Endometrial microvascular endothelial cells (primary cell): ENCODE data around the gene WSB2. TPM values are rescaled to one million over a fixed set of nuclear protein-coding genes. Genes with fewer than 3 reads are reported as not detected.
"Not testable (repeated sequence)": the region's sequence is repeated elsewhere in the genome, so short reads cannot be mapped to it uniquely, and the experiment has no call there.

ENCODE experiments used
- in situ Hi-C: cut with HindIII; loops from 2 replicates; pipeline ENCODE4 v1.10.0; 2017; ENCODE audit warnings: low sequenced_read_pairs, low pct_unique_long_range_greater_than_20kb; ENCODE audit errors: inconsistent ontology term
- total RNA-seq: library from RNA; depleted of rRNA; stranded (reverse); fragments of >200 nt; gene quantifications from one replicate; pipeline ENCODE4 v1.2.3, GENCODE V29; 2015; ENCODE audit errors: inconsistent ontology term

The WSB2 gene
- total RNA-seq, 1 donor from 2014 or later: 82.2 TPM

DNA sequence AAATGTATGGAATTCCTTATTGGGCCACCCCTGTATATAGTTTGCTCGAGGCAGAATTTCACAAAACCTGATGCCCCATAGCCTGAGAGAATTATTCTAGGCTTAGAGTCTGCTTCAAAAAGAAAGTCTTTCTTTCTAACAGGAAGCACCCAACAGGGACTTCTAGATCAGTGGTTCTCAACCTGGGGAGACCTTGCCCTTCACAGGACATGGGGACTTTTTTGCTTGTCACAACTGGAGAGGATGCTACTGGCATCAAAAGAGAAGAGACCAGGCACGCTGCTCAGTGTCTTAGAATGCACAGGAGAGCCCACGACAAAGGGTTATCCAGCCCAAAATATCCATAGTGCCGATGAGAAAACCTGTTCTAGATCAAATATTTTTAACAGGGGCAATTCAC lies 18.9 kb downstream of the WSB2 start:
- in situ Hi-C loops: no loop called here

DNA sequence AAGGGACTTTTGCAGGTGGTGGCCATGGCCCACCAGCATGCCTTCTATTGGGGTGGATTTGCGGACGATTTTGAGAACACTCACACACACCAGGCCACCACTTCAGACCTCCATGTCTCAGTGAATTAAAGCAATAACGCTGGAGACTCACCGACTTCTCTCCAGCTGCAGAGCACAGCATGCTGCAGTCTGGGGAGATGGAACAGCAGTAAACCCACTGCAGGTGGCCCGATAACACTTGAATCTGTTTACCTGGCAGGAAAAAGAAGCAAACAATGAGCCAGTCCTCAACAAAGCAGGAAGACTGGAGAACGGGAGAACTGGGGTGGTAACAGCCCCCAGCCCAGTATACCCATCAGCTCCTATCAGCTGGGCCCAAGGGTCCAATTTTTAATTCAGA lies 22.8 kb downstream of the WSB2 start:
- in situ Hi-C loops: no loop called here

DNA sequence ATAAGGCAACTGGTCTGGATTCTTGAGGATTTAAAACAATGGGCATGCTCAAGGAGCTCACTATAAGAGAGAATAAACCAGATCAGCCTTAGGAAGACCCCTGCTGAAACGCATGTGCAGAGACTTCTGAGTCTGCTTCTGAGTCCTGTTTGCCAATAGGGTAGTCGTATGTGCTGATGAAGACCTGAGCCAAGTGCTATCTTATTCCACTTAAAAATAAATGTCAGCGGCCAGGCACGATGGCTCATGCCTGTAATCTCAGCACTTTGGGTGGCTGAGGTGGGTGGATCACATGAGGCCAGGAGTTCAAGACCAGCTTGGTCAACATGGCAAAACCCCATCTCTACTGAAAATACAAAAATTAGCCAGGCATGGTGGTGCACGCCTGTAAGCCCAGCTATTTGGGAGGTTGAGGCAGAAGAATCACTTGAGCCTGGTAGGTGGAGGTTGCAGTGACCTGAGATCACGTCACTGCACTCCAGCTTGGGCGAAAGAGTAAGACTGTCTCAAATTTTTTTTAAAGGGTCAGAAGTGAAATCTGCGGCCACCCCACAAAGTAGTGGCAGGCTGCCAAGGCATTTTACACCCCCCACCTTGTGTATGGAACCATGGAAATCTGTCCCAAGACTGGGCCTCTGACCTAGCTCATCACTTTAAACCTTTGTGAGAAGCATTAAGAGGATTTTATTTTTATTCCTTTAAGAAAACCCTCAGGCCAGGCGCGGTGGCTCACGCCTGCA lies 24.1 kb downstream of the WSB2 start:
- in situ Hi-C loops: no loop called here

DNA sequence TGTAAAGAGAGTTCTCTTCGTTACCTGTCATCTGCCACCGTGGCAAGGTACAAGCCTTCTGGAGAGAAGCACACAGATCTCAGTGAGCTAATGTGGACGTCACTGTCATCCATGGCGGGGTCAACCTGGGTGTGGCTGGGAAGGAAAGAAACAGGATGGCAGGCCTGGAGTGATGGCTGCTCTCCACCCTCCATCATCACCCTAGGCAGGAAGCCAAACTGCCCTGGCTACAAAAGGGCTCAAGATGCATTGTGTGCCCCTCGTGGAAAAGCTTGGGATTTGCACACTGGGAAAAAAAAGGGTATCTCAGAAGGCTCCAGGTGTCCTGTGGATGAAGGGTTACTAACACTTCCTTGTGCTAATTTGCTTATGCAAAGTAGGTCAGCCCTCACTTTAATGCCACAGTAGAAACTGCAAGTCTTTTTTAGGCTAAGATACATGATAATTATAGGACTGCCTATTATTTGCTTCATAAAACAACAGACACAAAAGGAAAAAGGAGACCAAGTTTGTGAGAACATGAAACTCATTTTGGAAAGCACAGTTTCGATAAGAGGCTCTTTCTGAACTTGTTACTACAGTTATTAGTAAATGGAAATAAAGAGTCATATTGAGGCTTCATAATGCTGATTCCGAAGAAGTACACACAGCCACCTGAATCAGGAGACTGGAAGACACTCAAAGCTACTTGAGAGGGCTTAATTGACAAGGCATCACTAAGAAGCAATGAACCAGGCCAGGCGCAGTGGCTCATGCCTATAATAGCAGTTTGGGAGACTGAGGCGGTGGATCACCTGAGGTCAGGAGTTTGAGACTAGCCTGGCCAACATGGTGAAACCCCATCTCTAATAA lies 25.6 kb downstream of the WSB2 start:
- in situ Hi-C loops: no loop called here

DNA sequence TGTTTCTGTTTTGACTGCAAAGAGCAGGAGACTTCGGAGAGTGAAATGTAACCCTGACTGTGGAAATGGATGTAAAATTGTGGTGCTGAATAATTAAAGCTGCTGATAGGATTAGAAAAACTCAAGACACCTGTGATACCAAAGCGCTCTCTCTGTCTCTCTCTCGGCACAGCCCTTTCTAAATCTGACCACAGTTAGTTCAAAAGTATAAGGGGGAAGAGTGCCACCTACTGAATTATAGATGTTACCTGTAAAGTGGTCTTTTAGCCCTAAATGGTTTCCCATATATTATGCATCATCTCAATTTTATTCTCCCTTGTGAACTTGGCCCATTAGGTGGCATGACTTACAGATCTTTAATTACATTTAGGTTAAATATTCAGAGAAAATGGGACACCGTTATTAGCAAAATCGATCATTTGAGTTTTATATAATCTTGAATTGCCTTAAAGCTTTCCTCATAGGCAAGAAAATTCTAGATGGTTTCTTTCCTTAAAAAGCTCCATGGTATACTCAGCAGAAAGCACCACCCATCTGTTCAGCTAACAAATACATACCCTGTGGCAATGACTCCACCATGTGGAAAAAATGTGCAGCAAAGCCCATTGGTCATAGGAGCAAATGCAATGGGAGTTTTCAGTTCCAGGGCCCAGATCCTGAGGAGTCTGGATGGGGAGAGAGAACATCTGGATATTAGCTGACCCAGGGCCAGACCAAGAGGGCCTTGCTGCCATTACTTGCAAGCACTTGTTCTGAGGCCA lies 26.4 kb downstream of the WSB2 start:
- in situ Hi-C loops: no loop called here

DNA sequence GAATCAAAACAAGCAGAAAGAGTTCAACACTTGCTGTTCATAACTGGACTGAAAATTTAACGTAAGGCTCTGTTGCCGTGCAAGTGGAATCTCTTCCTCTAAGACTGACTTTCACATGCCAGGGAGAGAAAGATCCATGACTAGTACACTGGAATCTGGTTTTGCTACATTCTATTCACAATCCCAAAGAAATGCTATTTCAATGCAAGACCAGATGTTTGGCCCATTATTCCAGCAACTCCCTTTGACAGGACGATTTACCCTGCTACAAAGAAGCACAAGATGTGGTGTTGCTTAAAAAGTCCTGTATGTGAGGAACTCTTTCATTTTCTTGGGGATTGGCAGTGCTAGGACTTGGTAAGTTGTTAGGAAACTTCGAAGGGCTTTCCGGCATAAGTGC lies 27.1 kb downstream of the WSB2 start:
- in situ Hi-C loops: no loop called here

DNA sequence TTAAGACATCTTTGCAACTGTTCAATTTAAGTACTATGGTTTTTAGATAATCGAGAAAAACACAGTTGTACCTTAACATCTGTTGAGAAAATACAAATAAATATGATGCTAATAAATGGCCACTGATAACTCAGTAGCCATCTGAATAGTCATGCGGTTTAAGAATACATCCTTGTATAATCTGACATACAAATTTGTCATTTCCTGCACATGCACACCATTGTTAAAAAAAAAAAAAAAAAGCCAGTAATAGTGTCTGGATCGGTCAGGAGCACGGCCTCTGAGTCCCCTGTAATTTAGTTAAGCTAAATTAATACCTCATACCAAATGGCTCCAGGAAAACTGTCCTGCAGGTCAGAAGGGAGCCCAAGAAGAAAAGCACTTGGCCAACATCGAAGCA lies 27.7 kb downstream of the WSB2 start:
- in situ Hi-C loops: no loop called here

DNA sequence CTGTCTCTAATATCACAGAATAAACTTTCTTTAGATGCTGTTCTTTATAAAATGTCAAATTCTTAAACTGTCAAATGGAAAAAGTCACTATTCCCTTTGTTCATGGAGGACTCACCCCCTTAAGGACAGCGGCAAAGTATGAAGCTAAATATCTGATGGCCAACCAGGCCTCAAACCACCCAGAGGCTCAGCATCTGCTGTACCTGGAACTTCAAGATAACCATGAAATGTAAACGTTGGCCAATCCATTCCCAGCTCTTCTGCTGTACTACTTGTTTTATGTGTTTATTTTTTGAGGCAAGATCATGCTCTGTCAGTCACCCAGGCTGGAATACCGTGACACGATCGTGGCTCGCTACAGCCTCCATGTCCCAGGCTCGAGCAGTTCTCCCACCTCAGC lies 28.8 kb downstream of the WSB2 start:
- in situ Hi-C loops: no loop called here

DNA sequence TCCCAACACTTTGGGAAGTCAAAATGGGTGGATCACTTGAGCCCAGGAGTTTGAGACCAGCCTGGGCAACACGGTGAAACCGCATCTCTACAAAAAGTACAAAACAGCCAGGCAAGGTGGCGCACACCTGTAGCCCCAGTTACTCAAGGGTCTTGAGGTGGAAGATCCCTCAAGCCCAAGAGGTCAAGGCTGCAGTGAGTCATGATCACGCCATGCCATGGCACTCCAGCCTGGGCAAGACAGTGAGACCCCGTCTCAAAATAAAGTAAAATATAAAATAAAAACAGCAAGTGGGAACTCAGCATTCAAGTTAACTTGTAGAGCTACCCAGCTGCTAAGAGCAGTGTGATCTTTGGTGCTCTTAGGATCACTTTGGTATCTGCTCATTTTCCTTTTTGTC lies 31.8 kb downstream of the WSB2 start:
- in situ Hi-C loops: no loop called here

DNA sequence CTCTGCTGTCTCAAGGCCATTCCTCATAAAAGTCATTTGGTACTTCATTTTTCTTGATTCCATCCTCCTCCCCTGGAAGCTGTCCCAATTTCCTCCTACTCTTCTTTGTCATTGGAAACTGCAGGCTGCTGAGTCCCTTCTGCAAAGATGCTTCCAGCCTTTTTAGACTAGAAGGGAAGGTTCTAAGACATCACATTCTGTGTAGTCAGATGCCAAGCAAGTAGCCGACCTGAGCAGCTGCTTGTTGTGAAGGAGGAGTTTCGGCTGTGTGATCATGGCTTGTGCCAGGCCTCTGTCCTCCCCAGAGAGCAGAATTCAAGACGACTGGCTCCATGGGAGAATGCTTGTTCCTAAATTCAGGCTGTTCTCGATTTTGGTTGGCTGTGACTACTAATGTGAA lies 35.8 kb downstream of the WSB2 start:
- in situ Hi-C loops: no loop called here

DNA sequence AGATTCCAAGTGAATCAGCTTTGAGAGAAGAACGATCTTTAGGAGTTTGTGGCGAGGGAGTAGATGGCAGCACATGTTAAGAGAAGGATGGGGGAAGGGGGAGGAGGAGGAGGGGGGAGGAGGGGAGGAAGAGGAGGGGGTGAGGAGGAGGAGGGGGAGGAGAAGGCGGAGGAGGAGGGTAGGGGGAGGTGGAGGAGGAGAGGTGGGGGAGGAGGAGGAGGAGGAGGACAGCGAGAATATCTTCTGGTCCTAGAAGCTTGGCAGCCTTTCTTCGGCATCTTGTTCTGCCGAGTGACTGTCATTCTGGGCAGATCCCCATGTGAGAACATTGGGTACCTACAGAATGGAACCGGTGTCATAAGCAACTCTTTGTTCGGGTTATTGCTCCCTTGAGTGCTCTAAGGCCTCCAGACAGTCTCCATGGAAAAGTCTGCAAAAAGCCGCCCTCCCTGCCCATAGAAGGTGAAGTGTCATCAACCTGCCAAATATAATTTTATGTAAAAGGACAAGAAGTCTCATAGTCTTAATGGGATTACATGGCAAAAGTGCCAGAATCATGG lies 37.6 kb downstream of the WSB2 start:
- in situ Hi-C loops: no loop called here

DNA sequence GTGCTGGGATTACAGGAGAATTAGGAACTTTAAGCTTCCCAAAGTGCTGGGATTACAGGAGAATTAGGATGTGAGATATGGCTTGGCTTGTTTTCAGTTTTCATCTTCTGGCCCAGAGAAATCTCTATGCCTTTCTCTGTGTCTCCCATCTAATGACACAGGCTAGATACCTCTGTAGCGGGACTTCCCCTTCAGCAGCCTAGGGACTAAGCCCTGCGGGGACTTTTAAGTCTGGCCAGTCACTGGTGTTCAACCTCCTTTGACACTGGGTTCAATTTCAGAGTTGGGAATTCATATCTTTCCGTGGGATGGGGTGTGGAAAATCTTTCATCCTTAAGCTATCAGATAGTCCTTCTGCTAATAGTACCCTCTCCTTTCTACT lies 38.3 kb downstream of the WSB2 start:
- in situ Hi-C loops: no loop called here

DNA sequence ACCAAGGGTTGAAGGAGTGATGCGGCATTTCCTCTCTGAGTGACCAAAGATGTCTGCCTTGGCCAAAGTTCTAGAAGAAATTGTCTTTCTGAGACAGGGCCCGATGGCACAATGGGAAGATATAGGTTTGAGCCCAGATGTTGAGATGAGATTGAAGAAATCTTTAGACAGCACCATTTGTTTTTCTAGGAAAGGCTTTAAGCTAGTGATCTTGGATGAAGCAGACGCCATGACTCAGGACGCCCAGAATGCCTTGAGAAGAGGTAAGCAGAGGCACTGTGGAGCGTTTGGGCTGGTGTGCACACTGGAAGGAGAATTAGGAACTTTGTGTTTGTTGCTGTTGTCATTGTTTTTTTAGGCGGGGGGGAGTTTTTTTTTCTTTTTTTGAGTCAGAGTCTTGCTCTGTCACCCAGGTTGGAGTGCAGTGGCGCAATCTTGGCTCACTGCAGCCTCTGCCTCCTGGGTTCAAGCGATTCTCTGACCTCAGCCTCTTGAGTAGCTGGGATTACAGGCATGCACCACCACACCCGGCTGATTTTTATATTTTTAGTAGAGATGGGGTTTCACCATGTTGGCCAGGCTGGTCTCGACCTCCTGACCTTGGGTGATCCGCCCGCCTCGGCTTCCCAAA lies 38.8 kb downstream of the WSB2 start:
- in situ Hi-C loops: not testable (repeated sequence)

DNA sequence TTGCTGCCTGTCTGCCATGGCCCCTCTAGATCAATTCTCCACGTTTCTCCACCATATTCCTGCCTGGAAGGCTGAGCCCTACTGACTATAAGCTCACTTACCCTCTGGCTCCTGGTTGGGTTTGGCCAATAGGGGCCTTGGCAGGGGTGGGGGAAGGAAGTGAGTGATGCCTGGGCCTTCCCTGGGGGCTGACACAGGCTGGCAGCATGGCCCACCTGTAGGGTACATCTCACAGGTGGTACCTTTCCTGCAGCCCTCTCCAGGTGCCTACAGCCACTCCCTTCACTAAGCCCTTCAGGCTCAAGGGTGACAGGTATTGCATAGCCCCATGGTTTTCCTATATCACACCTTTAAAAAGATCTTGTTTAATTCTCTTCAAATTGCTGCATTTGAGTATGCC lies 40.9 kb downstream of the WSB2 start:
- in situ Hi-C loops: no loop called here

DNA sequence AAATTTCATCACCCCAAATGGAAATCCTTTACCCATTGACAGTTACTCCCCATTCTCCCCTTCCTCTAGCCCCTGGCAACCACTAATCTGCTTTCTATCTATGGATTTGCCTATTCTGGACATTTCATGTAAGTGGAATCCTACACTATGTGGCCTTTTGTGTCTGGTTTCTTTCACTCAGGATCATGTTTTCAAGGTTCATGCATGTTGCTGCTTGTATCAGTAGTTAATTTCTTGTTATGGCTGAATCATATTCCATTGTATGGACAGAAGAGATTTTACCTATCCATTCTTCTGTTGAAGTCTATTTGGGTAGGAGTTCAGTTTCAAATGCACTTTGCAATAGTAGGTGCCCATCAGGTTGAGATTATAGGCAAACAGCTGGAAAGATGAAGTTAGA lies 43.1 kb downstream of the WSB2 start:
- in situ Hi-C loops: no loop called here

DNA sequence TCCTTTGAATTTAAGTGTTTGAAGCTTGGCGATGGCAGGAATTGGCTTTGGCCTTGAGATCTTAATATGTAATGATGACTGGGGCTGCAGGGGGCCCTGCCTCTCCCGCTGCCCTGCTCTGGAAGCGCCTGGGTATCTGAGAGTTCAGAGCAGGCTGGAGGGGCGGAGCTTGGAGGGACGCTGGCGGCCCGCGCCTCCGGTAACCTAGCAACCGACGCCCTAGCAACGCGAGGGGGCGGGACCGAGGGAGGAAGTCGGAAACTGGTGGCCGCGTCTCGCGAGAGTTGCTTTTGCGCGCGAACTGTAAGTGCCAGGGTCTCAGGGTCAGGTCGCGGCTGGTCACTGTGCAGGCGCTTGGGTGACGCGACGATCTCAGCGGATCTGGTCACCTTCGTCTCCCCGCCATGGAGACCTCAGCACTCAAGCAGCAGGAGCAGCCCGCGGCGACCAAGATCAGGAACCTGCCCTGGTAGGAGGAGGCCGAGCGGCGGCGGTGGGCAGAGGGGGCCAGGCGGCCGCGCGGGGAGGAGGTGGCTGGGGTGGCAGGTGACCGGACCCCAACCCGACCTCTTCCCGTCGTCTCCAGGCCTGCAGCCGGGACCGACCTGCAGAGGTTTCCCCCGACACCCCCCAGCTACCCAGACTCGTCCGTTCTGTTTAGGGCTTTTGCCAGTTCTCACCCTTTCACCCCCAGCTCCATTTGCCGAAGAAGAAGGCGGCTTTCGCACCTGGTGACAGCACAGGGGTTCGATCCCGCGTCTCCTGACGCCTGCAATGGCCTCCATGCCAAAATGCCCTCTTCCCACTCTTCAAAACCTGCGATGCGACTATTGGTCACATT lies 44.3 kb downstream of the WSB2 start, which contains the start of gene RFC5:
Gene RFC5, plus strand, starts transcription at position 280 of the 841 bp plus-strand sequence. Its CDS starts 125 bp downstream, at position 405.
- in situ Hi-C loops: no loop called here

DNA sequence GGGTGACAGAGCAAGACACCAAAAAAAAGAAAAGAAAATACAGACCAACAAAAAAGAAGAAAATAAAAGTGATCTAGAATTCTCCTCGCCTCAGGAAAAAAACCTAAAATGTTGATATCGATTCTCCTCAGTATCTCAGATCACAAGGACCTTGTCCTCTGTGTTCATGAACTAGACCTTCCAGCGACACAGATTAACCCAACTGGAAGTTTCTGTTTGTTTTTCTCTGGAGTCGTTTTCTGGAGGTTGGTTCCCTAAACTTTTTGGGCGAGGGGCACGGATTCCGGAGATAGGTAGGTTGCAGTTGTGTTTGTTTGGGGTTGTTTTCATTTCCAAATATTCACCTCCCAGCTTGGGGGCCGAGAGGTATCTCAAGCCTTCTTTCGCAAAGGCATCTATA lies 45.0 kb downstream of the WSB2 start:
- in situ Hi-C loops: no loop called here

DNA sequence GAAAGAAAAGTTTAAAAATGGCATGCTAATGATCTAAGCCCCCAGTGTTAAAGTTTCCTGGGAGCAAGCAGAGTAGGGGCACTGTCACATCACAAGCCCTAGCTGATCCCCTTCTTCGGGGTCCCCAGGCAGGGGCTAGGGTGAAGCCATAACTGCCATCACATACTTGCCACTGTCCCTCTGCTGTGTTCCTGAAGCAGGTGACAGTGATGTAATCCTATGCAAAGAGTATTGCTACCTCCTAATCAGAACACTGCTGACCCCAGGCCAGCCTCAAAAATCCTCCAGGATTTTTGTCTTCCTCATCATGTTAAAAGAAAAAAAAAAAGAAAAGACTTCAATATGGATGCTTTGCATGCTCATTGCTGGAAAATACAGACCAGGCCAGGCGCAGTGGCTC lies 45.7 kb downstream of the WSB2 start:
- in situ Hi-C loops: no loop called here
